ENCODE results near the gene CCT8L2.
"Not testable (repeated sequence)": the region's sequence is repeated elsewhere in the genome, so short reads cannot be mapped to it uniquely, and the experiment has no call there.

CCT8L2 gene

DNA sequence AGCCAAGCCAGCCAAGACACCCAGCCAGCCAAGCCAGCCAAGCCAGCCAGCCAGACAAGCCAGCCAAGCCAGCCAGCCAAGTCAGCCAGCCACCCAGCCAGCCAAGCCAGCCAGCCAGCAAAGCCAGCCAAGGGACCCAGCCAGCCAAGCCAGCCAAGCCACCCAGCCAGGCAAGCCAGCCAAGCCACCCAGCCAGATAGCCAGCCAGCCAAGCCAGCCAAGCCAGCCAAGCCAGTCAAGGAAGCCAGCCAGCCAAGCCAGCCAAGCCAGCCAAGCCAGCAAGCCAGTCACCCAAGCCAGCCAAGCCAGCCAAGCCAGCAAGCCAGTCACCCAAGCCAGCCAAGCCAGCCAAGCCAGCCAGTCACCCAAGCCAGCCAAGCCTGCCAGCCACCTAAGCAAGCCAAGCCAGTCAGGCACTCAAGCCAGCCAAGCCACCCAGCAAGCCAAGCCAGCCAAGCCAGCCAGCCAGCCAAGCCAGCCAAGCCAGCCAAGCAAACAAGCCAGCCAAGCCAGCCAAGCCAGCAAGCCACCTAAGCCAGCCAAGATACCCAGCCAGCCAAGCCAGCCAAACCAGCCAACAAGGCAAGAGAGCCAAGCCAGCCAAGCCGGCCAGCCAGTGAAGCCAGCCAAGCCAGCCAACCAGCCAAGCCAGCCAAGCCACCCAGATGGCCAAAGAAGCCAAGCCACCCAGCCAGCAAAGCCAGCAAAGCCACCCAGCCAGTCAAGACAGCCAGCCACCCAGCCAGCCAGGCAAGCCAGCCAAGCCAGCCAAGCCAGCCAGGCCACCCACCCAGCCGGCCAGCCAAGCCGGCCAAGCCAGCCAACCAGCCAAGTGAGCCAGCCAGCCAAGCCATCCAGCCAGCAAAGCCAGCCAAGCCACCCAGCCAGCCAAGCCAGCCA is 33.3 kb downstream of the CCT8L2 start:
- in situ Hi-C loops (cut with HindIII; ENCODE audit: low sequenced_read_pairs): no loop called here

DNA sequence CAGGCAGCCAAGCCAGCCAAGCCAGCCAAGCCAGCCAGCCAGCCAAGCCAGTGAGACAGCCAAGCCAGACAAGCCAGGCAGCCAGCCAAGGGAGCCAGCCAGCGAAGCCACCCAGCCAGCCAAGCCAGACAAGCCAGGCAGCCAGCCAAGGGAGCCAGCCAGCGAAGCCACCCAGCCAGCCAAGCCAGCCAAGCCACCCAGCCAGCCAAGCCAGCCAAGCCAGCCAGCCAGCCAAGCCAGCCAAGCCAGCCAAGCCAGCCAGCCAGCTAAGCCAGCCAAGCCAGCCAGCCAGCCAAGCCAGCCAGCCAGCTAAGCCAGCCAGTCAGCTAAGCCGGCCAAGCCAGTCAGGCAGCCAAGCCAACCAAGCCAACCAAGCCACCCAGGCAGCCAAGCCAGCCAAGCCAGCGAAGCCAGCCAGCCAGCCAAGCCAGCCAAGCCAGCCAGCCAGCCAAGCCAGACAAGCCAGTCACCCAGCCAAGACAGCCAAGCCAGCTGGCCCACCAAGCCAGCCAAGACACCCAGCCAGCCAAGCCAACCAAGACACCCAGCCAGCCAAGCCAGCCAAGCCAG is 34.1 kb downstream of the CCT8L2 start:
- in situ Hi-C loops (cut with HindIII; ENCODE audit: low sequenced_read_pairs): not testable (repeated sequence)

DNA sequence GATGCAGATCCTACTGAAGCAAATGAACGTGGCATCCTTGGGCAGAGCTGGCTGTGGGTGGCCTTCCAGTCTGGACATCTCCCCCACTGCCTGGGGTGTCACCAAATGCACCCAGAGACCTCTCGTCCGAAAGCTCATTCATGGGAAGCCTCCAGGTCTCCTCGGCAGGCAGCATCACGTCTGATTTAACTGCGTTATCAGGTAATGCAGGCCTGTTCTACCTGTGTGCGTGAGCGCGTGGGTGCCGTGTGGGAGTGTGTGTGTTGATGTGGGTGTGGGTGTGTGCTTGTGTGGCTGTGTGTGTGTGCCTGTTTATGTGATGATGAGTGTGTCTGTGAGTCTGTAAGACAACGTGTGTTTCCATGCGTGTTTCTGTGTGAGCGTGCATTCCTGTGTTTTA is 35.1 kb downstream of the CCT8L2 start:
- in situ Hi-C loops (cut with HindIII; ENCODE audit: low sequenced_read_pairs): not testable (repeated sequence)

DNA sequence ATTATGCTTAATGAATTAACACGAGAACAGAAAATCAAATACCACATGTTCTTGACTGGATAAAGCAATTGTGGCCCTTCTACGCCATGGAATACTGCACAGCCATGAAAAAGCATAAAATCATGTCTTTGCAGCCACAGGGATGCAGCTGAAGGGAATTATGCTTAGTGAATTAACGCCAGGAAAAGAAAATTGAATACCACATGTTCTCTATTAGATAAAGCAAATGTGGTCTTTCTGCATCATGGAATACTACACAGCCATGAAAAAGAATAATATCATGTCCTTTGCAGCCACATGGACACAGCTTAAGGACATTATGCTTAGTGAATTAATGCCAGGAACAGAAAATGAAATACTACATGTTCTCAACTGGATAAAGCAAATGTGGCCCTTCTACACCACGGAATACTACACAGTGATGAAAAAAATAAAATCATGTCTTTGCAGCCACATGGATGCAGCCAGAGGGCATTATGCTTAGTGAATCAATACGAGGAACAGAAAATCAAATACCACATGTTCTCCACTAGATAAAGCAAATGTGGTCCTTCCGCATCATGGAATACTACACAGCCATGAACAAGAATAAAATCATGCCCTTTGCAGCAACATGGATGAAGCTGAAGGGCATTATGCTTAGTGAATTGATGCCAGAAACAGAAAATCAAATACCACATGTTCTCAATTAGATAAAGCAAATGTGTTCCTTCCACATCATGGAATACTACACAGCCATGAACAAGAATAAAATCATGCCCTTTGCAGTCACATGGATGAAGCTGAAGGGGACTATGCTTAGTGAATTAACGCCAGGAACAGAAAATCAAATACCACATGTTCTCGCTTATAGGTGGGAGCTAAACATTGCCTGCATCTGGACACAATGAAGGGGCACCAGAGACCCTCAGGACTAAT is 37.3 kb downstream of the CCT8L2 start:
- in situ Hi-C loops (cut with HindIII; ENCODE audit: low sequenced_read_pairs): not testable (repeated sequence)

DNA sequence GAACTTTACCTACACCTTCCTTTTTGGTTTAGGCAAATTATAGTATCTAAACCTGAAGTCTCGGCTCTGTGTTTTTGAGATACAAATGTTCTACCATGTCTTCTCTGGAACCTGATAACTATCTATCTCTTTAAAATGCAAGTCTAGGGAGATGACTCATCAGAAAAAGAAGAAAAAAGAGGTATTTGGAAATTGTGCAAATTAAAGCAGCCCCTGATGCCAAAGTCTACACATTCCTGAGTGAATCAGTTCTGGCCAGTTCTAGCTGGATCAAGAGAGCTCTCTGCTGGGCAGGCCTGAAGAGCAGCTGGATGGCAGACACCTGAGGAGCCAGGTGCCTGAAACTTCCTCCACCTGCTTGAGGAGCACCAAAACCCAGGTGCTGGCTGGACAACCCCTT is 49.3 kb downstream of the CCT8L2 start:
- in situ Hi-C loops (cut with HindIII; ENCODE audit: low sequenced_read_pairs): not testable (repeated sequence)

All from DLD1 (cell line).